HG03457 (cell line): ENCODE results near the gene UBE2L5.
"Not testable (repeated sequence)": the region's sequence is repeated elsewhere in the genome, so short reads cannot be mapped to it uniquely, and the experiment has no call there.

Source experiments
- ATAC-seq: cut with Tn5 transposase; IDR thresholded peaks from one replicate; pipeline ENCODE4 v1.9.1; 2021; ENCODE audit warnings: moderate number of reproducible peaks; ENCODE audit not compliant: unreplicated experiment

The UBE2L5 gene

DNA sequence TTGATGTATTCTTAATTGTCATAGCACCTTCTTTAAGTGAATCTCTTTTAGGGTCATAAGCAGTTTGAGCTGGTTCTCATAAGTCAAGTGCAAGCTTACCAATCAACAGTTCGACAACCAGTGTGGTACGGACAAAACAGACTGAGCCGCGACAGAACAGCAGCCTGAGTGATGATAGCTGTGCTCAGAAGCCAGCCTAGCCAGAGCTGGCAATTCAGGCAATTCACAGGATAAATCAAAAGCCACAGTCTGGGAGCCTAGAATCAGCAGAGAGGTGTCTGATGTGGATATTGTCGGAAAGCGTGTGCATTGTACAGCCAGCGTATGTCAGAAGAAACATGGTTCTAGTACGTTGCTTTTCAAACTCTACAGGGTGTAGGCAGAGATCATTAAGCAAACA, 14.9 kb downstream of the UBE2L5 start:
- no peak for ATAC-seq

DNA sequence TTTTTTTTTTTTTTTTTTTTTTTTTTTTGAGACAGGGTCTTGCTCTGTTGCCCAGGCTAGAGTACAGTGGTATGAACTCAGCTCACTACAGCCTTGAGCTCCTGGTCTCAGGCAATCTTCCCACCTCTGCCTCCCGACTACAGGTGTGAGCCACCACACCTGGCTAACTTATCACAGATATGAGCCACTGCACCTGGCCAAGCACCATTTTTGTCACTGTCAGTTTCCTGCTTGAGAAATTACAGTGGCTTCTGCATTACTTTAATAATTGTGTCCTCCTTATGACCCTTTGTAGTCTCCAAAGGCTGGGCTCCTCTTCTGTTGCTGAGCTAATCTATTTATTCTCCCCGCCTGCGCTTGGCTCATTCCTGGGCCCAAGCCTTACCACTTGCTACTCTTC, 16.0 kb downstream of the UBE2L5 start:
- ATAC-seq: no peak

DNA sequence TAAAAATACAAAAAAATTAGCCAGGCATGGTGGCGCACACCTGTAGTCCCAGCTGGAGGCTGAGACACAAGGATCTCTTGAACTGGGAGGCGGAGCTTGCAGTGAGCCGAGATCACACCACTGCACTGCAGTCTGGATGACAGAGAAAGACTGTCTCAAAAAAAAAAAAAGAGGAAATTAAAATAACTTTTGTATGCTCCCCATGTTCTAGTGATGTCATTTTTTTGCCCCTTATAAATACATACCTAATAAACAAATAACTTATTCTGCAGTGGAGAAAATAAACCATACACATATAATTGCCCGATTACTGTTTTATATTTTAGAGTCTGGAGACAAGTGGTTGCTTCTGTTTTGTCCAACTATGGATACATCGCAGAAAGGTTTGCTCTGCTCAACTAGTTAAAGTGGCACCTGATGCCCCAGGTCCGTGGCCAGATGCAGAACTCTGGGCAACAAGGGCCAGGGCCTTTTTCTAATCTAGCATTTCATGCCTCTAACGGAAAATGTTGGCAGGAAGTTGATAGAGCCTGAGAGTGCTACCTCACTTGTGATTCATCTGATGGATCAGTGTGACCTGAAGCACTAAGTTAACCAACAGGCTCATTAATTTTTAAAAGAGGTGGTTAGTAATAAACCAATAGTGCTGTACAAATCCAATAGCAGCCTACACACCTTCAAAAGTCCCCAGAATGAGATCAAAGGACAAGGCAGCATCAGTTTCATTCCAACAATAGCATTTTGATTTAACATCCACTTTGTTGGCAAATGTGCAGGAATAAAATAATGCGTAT, 18.8 kb downstream of the UBE2L5 start:
- ATAC-seq: peak; percentile 31

GRCh38 chr13:30442926-30443325, 20.6 kb downstream of the UBE2L5 start:
- no peak for ATAC-seq

DNA sequence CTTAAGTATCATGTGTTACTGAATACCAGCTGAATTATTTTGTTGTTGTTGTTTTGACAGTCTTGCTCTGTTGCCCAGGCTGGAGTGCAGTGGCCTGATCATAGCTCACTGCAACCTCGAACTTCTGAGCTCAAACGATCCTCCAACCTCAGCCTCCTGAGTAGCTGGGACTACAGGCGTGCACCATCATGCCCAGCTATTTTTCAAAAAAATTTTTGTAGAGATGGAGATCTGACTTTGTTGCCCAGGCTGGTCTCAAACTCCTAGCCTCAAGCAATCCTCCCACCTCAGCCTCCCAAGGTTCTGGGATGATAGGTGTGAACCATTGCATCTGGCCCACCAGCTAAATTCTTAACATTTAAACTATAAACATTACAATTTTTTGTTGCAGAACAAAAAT, 21.2 kb downstream of the UBE2L5 start:
- not testable (repeated sequence) for ATAC-seq

- ATAC-seq: no peak
Measured at GRCh38 chr13:30443957-30444404, 21.7 kb downstream of the UBE2L5 start.

GRCh38 chr13:30446126-30446500, 23.8 kb downstream of the UBE2L5 start:
- ATAC-seq: peak; percentile 5

- no peak for ATAC-seq
Measured at GRCh38 chr13:30448441-30448840, 26.1 kb downstream of the UBE2L5 start.

GRCh38 chr13:30450066-30450465, 27.8 kb downstream of the UBE2L5 start:
- ATAC-seq: no peak

GRCh38 chr13:30451476-30451875, 29.2 kb downstream of the UBE2L5 start:
- ATAC-seq: not testable (repeated sequence)

DNA sequence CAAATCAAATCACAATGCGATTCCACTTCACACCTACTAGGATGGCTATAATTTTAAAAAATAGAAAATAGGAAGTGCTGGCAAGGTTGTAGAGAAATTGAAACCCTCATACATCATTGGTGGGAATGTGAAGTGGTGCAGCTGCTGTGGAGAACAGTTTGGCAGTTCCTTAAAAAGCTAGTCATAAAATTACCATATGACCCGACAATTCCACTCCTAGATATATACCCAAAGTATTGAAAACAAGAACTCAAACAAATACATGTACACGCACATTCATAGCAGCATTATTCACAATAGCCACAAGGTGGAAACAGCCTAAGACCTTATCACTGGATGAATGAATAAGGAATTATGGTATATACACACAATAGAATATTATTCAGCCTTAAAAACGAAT, 31.4 kb downstream of the UBE2L5 start:
- ATAC-seq: no peak

GRCh38 chr13:30454991-30455390, 32.7 kb downstream of the UBE2L5 start:
- ATAC-seq: no peak

GRCh38 chr13:30456290-30456689, 34.0 kb downstream of the UBE2L5 start:
- ATAC-seq: no peak

- no peak for ATAC-seq
Measured at GRCh38 chr13:30457306-30457891, 35.1 kb downstream of the UBE2L5 start.

- ATAC-seq: not testable (repeated sequence)
Measured at GRCh38 chr13:30461279-30462066, 39.2 kb downstream of the UBE2L5 start.

DNA sequence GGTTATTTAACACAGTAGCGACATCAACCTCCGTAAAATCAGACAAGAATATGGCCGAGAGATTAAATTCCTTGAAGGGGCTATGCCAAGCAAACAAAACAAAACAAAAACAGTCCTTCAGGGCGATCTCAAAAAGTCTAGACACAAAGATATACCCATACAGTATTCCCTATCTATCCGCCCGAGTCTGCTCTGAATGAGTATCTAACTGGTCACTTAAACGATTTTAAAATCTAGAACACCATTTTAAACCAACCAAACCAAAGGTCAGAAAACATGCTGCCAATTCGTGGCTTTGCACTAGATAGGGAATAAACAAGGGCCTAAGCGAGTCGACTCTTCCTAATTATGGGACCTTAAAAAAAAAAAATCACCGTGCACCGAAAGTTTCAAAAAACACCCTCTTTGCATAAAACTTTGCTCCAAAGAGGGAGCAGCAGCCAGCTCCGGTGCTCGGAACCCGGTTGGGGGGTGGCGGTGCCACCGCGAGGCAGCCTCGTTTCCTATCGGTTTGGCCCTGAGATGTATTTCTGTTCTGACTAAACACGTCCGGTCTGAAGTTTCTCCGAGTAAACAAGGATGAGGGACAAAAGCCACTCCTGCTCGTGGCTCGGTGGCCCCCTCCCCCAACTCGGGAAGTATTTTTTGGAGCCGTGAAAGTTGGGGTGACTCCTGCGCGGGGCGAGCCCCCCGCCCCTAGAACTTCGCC, 41.6 kb downstream of the UBE2L5 start:
- peak; percentile 26 for ATAC-seq

GRCh38 chr13:30464496-30465342, 42.4 kb downstream of the UBE2L5 start:
- peak; percentile 25 for ATAC-seq

GRCh38 chr13:30465343-30465592, 43.0 kb downstream of the UBE2L5 start:
- ATAC-seq: no peak

GRCh38 chr13:30465593-30466357, 43.5 kb downstream of the UBE2L5 start, which contains the start of gene HMGB1:
Gene HMGB1 (minus strand): TSS chr13:30465936. CDS start chr13:30463680, 2,256 bp downstream.
- peak; percentile 82 for ATAC-seq

- no peak for ATAC-seq
Measured at GRCh38 chr13:30466358-30466714, 44.0 kb downstream of the UBE2L5 start.
